CD4-positive, alpha-beta T cell (primary cell): ENCODE measurements around the gene OSBPL10. TPM values are rescaled to one million over a fixed set of nuclear protein-coding genes. Genes with fewer than 3 reads are reported as not detected.
A peak's percentile ranks its signal among the peaks of the same experiment; 100 is the strongest.

Source experiments
- ATAC-seq: fragments of 200-7000 bp; cut with Tn5 transposase; one replicate; pipeline ENCODE4 v1.10.0; 2022; ENCODE audit warnings: mild to moderate bottlenecking; ENCODE audit not compliant: poor library complexity
- CTCF ChIA-PET: fragments of 350-600 bp; sonication (Branson Sonifier 250); formaldehyde crosslinking; loops from one replicate; lab custom pipeline; 2021; ENCODE audit warnings: antibody characterized with exemption, inconsistent platforms; lab: Charles Lee
- POLR2A ChIA-PET: fragments of 350-600 bp; sonication (Branson Sonifier 250); formaldehyde crosslinking; loops from one replicate; lab custom pipeline; 2021; ENCODE audit warnings: antibody characterized with exemption, inconsistent platforms; lab: Charles Lee
- DNase-seq, 14 experiments: peaks; one replicate each; pipeline ENCODE4 v3.0.0-alpha.2; 2013 to 2020; ENCODE audit warnings: mixed read lengths in 2 of 14
- H3K27ac ChIP-seq, 2 donors: one replicate each; pipeline versions ENCODE4 v1.5.1 to v1.7.0; 2013; ENCODE audit warnings: low read length in 2 of 2, low read depth in 1 of 2, mild to moderate bottlenecking in 1 of 2
- H3K27me3 ChIP-seq, 2 experiments: 1 replicate in 1 of 2; 2 replicates in 1 of 2; pipeline versions ENCODE4 v1.6.1 to v1.7.0; 2013; ENCODE audit warnings: low read length in 2 of 2, control low read depth in 1 of 2, mild to moderate bottlenecking in 1 of 2, moderate library complexity in 1 of 2; ENCODE audit not compliant: insufficient read depth in 2 of 2, control insufficient read depth in 1 of 2
- H3K36me3 ChIP-seq: one replicate; pipeline ENCODE4 v1.6.1; 2013; ENCODE audit warnings: low read length, control low read depth; ENCODE audit not compliant: insufficient read depth
- H3K4me1 ChIP-seq: one replicate; pipeline ENCODE4 v1.6.1; 2013; ENCODE audit warnings: low read length, control low read depth; ENCODE audit not compliant: insufficient read depth
- H3K4me3 ChIP-seq: one replicate; pipeline ENCODE4 v1.5.1; 2013; ENCODE audit warnings: mild to moderate bottlenecking, low read length, moderate library complexity
- H3K9me3 ChIP-seq, 2 experiments: 1 replicate in 1 of 2; 2 replicates in 1 of 2; pipeline versions ENCODE4 v1.6.1 to v1.7.0; 2013; ENCODE audit warnings: low read length in 2 of 2, mild to moderate bottlenecking in 2 of 2, control low read depth in 1 of 2, moderate library complexity in 1 of 2; ENCODE audit not compliant: control insufficient read depth in 1 of 2, insufficient read depth in 1 of 2
- H3K27ac Mint-ChIP-seq: one replicate; pipeline ENCODE4 v1.8.0; 2020; ENCODE audit warnings: mixed read lengths
- H3K27me3 Mint-ChIP-seq: one replicate; pipeline ENCODE4 v1.8.0; 2021; ENCODE audit warnings: mixed read lengths
- H3K36me3 Mint-ChIP-seq: one replicate; pipeline ENCODE4 v1.8.0; 2021; ENCODE audit warnings: low read depth, mixed read lengths
- H3K4me1 Mint-ChIP-seq: one replicate; pipeline ENCODE4 v1.8.0; 2021; ENCODE audit warnings: low read depth, mixed read lengths
- H3K4me3 Mint-ChIP-seq: one replicate; pipeline ENCODE4 v1.8.0; 2020; ENCODE audit warnings: mild to moderate bottlenecking, mixed read lengths
- H3K9me3 Mint-ChIP-seq: one replicate; pipeline ENCODE4 v1.8.0; 2020; ENCODE audit warnings: mixed read lengths
- intact Hi-C, 2 experiments: fragments of 100-400 bp; cut with DNase I in 1 of 2; cut with micrococcal nuclease in 1 of 2; formaldehyde crosslinking; loops; one replicate each; pipeline versions ENCODE4 v1.15.1 to v1.9.0; 2023 to 2025; cut with DNase I, micrococcal nuclease
- total RNA-seq, 174 experiments: library from RNA in 2 of 174; stranded (reverse) in 2 of 174; gene quantifications; one replicate each; pipeline ENCODE4 v1.2.3 and lab custom pipeline; 2021 to 2026
- TF ChIP-seq, protein P1 (sequence below): fragments of 200-600 bp; IDR thresholded peaks from one replicate; pipeline ENCODE4 v1.8.0; 2022; ENCODE audit warnings: antibody characterized with exemption, mild to moderate bottlenecking

Gene OSBPL10
- total RNA-seq, 2 experiments from 2014 or later: not detected

DNA sequence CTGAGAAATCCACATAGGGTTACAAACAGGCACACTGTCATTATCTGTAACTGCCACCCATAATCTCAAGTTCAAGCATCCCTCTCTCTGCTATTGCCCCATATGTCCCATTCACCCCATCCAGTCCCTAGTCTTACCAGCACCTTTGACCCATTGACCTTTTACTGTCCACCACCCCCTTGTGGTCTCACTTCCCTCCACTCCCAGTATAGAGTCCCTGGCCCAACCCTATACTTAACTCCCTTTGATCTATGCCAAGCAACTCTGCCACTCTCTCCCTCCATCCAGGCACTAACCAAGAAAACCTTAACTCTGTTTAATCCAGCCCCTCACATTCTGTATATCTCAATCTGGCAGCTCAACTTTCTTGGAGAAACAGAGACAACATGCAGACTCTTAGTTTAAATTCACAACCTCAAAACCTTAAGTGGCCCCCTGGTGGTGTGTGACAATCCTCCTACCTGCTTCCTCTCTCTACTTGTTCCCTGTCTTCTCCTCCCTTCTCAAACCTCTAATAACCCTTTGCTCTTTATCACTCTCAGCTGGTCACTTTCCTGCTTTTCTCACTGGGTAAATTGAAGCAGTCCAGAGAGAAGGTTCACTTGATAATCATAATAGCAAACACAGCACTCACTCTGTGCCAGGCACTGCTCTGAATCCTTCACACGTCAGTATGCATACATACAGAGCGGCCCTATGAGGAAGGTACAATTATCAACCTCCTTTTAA lies 285.6 kb downstream of the OSBPL10 start:
- no peaks in the 10 kb centered on the region for H3K4me1 ChIP-seq
- Mint-ChIP-seq H3K36me3 (no peaks in the 10 kb centered on the region), H3K4me3 (no peak overlapping the region), H3K27me3 (no peaks in the 10 kb centered on the region), H3K4me1 (no peaks in the 10 kb centered on the region), H3K9me3 (no peaks in the 10 kb centered on the region), H3K27ac (no peak overlapping the region)
- no peaks in the 10 kb centered on the region for H3K27me3 ChIP-seq
- intact Hi-C loops: loop anchor here in 1 of 2 experiments (2.0 to 10.0 kb wide), 2 partner anchors 751 to 925 kb away; no protein-coding TSS in a partner anchor
- TF ChIP-seq, protein P1, sequence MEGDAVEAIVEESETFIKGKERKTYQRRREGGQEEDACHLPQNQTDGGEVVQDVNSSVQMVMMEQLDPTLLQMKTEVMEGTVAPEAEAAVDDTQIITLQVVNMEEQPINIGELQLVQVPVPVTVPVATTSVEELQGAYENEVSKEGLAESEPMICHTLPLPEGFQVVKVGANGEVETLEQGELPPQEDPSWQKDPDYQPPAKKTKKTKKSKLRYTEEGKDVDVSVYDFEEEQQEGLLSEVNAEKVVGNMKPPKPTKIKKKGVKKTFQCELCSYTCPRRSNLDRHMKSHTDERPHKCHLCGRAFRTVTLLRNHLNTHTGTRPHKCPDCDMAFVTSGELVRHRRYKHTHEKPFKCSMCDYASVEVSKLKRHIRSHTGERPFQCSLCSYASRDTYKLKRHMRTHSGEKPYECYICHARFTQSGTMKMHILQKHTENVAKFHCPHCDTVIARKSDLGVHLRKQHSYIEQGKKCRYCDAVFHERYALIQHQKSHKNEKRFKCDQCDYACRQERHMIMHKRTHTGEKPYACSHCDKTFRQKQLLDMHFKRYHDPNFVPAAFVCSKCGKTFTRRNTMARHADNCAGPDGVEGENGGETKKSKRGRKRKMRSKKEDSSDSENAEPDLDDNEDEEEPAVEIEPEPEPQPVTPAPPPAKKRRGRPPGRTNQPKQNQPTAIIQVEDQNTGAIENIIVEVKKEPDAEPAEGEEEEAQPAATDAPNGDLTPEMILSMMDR: peak; percentile 26
- H3K9me3 ChIP-seq: no peaks in the 10 kb centered on the region
- ChIA-PET POLR2A (no interaction called here), CTCF (no interaction called here)
- no peak overlapping the region for H3K4me3 ChIP-seq
- DNase-seq: peak in 11 of 14 experiments; percentile 2 to 50 (median 13)
- no peaks in the 10 kb centered on the region for H3K36me3 ChIP-seq
- no peak overlapping the region for H3K27ac ChIP-seq
- peak; percentile 48 for ATAC-seq

DNA sequence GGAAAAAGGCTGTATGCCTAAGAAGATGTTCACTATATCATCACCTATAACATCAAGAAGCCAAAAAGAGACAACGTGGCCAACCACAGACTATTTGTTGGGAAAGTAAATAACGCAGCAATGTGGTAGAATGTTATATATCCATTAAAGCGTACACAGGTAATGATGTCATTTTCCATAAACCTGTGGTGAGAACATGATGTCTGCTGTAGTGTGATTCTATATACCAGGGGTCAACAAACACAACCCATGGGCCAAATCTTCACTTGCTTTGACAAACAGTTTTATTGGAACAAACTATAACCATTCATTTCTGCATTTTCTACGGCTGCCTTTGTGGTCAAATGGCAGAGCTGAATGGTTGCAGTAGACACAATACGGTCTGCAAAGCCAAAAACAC lies 287.7 kb downstream of the OSBPL10 start:
- no peak overlapping the region for H3K27ac Mint-ChIP-seq
- H3K27me3 Mint-ChIP-seq: no peaks in the 10 kb centered on the region
- no peak for DNase-seq
- intact Hi-C loops: loop anchor here in 1 of 2 experiments (5.0 to 10.0 kb wide), 2 partner anchors 141 to 749 kb away; no protein-coding TSS in a partner anchor
- H3K4me3 ChIP-seq: no peak overlapping the region
- H3K27ac ChIP-seq: no peak overlapping the region
- H3K4me1 ChIP-seq: no peaks in the 10 kb centered on the region
- H3K4me1 Mint-ChIP-seq: peaks cover under 1% of the 10 kb centered on the region
- POLR2A ChIA-PET: no interaction called here
- H3K4me3 Mint-ChIP-seq: no peak overlapping the region
- CTCF ChIA-PET: no interaction called here
- TF ChIP-seq, protein P1: no peak
- no peaks in the 10 kb centered on the region for H3K36me3 ChIP-seq
- H3K9me3 ChIP-seq: no peaks in the 10 kb centered on the region
- H3K27me3 ChIP-seq: no peaks in the 10 kb centered on the region
- H3K9me3 Mint-ChIP-seq: no peaks in the 10 kb centered on the region
- H3K36me3 Mint-ChIP-seq: no peaks in the 10 kb centered on the region
- no peak for ATAC-seq

DNA sequence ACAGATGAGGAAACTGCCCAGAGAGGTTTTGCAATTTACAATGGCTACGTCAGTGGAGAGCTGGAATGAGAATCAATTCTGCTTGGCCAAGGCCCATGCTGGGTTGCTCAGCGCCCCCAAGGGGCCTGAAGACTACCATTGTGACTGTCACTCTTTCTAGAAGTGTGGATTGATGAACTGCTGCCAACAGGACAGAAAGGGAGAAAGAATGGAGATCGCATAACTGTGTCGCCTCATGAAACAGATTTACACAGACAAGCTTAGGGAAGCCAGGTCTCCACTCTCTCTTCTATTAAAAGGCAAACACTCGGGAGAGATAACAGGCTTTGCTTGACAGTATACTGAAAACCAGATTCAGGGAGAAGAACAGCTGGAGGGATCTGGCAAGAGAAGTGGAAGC lies 288.3 kb downstream of the OSBPL10 start:
- TF ChIP-seq, protein P1: no peak
- Histone ChIP-seq H3K4me3 (no peak overlapping the region), H3K27me3 (no peaks in the 10 kb centered on the region), H3K4me1 (no peaks in the 10 kb centered on the region), H3K9me3 (no peaks in the 10 kb centered on the region), H3K36me3 (no peaks in the 10 kb centered on the region), H3K27ac (no peak overlapping the region)
- Mint-ChIP-seq H3K27me3 (no peaks in the 10 kb centered on the region), H3K27ac (no peak overlapping the region), H3K4me1 (peaks cover 4% of the 10 kb centered on the region), H3K4me3 (no peak overlapping the region), H3K36me3 (no peaks in the 10 kb centered on the region), H3K9me3 (no peaks in the 10 kb centered on the region)
- ChIA-PET CTCF (no interaction called here), POLR2A (no interaction called here)
- ATAC-seq (no peak), DNase-seq (no peak)
- intact Hi-C loops: loop anchor here in 1 of 2 experiments (5.0 to 10.0 kb wide), 2 partner anchors 140 to 748 kb away; no protein-coding TSS in a partner anchor
